DND-41 (cell line): ENCODE results near the gene FADS2.

ENCODE experiments used
- ATAC-seq: fragments of 200-7000 bp; cut with Tn5 transposase; 3 replicates; pipeline ENCODE4 v1.9.1; 2021; ENCODE audit warnings: low read depth; ENCODE audit not compliant: insufficient read depth
- DNase-seq: peaks from one replicate; pipeline ENCODE4 v3.0.0-alpha.2; 2020
- H2AFZ ChIP-seq: 2 replicates; pipeline ENCODE4 v1.6.0; 2012; ENCODE audit warnings: low read depth, low read length
- H3K27ac ChIP-seq: 2 replicates; pipeline ENCODE4 v1.5.1; 2012; ENCODE audit warnings: low read length, inconsistent platforms
- H3K27me3 ChIP-seq: fragments of 200-600 bp; sonication (generic); 2 replicates; pipeline ENCODE4 v1.6.0; 2012; ENCODE audit warnings: low read length, mild to moderate bottlenecking, inconsistent platforms; ENCODE audit not compliant: insufficient read depth, poor library complexity
- H3K36me3 ChIP-seq: 2 replicates; pipeline ENCODE4 v1.5.1; 2012; ENCODE audit warnings: low read length, inconsistent platforms; ENCODE audit not compliant: insufficient read depth
- H3K4me1 ChIP-seq: 2 replicates; pipeline ENCODE4 v1.5.1; 2012; ENCODE audit warnings: mild to moderate bottlenecking, low read length; ENCODE audit not compliant: insufficient read depth
- H3K4me2 ChIP-seq: 2 replicates; pipeline ENCODE4 v1.6.0; 2012; ENCODE audit warnings: mild to moderate bottlenecking, moderate library complexity, low read length, inconsistent platforms; ENCODE audit not compliant: insufficient read depth
- H3K4me3 ChIP-seq, 2 experiments: fragments of 200-600 bp in 1 of 2; shearing (Covaris generic) in 1 of 2; 2 replicates each; pipeline ENCODE4 v1.5.1; 2012 to 2016; ENCODE audit warnings: inconsistent platforms in 2 of 2, low read length in 2 of 2, mild to moderate bottlenecking in 2 of 2, low read depth in 1 of 2, moderate library complexity in 1 of 2
- H3K79me2 ChIP-seq: 2 replicates; pipeline ENCODE4 v1.6.0; 2012; ENCODE audit warnings: low read length, inconsistent platforms; ENCODE audit not compliant: insufficient read depth
- H3K9ac ChIP-seq: 2 replicates; pipeline ENCODE4 v1.6.0; 2012; ENCODE audit warnings: low read depth, mild to moderate bottlenecking, inconsistent platforms, low read length, moderate library complexity
- H3K9me3 ChIP-seq: 2 replicates; pipeline ENCODE4 v1.5.1; 2012; ENCODE audit warnings: low read length, moderate library complexity, mild to moderate bottlenecking, inconsistent platforms; ENCODE audit not compliant: insufficient read depth, severe bottlenecking
- H4K20me1 ChIP-seq: 2 replicates; pipeline ENCODE4 v1.6.0; 2012; ENCODE audit warnings: low read length; ENCODE audit not compliant: insufficient read depth
- EZH2 ChIP-seq: IDR thresholded peaks from 3 replicates; pipeline ENCODE4 v1.6.1; 2012; ENCODE audit warnings: borderline replicate concordance, low read depth, mild to moderate bottlenecking, moderate library complexity, low read length, inconsistent platforms; ENCODE audit not compliant: severe bottlenecking
- TF ChIP-seq, protein P1 (sequence below): IDR thresholded peaks from 2 replicates; pipeline ENCODE4 v1.5.1; 2012; ENCODE audit warnings: borderline replicate concordance, low read length, moderate library complexity, mild to moderate bottlenecking; ENCODE audit not compliant: poor library complexity, severe bottlenecking; ENCODE audit errors: extremely low read depth

The FADS2 gene

GRCh38 chr11:61802605-61803004 lies 25.5 kb upstream of the FADS2 start:
- peaks cover 4% of the 10 kb centered on the region for H3K4me1 ChIP-seq
- no peak for ATAC-seq
- H3K79me2 ChIP-seq: peaks cover 89% of the 10 kb centered on the region
- no peak overlapping the region for H3K4me3 ChIP-seq
- no peak for TF ChIP-seq EZH2
- TF ChIP-seq, protein P1, sequence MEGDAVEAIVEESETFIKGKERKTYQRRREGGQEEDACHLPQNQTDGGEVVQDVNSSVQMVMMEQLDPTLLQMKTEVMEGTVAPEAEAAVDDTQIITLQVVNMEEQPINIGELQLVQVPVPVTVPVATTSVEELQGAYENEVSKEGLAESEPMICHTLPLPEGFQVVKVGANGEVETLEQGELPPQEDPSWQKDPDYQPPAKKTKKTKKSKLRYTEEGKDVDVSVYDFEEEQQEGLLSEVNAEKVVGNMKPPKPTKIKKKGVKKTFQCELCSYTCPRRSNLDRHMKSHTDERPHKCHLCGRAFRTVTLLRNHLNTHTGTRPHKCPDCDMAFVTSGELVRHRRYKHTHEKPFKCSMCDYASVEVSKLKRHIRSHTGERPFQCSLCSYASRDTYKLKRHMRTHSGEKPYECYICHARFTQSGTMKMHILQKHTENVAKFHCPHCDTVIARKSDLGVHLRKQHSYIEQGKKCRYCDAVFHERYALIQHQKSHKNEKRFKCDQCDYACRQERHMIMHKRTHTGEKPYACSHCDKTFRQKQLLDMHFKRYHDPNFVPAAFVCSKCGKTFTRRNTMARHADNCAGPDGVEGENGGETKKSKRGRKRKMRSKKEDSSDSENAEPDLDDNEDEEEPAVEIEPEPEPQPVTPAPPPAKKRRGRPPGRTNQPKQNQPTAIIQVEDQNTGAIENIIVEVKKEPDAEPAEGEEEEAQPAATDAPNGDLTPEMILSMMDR: no peak
- no peak for DNase-seq
- peaks cover 31% of the 10 kb centered on the region for H4K20me1 ChIP-seq
- no peaks in the 10 kb centered on the region for H3K9me3 ChIP-seq
- no peak overlapping the region for H3K27ac ChIP-seq
- H2AFZ ChIP-seq: no peak overlapping the region
- H3K4me2 ChIP-seq: no peak overlapping the region
- no peaks in the 10 kb centered on the region for H3K27me3 ChIP-seq
- no peak overlapping the region for H3K9ac ChIP-seq
- peaks cover 93% of the 10 kb centered on the region for H3K36me3 ChIP-seq

GRCh38 chr11:61803889-61804647 lies 24.0 kb upstream of the FADS2 start:
- H3K79me2 ChIP-seq: peaks cover 87% of the 10 kb centered on the region
- no peak for DNase-seq
- H3K27me3 ChIP-seq: no peaks in the 10 kb centered on the region
- peaks cover 35% of the 10 kb centered on the region for H4K20me1 ChIP-seq
- no peaks in the 10 kb centered on the region for H3K4me1 ChIP-seq
- ATAC-seq: no peak
- no peak overlapping the region for H3K9ac ChIP-seq
- H3K9me3 ChIP-seq: no peaks in the 10 kb centered on the region
- no peak overlapping the region for H3K27ac ChIP-seq
- no peak overlapping the region for H2AFZ ChIP-seq
- H3K4me3 ChIP-seq: no peak overlapping the region
- peaks cover 95% of the 10 kb centered on the region for H3K36me3 ChIP-seq
- no peak overlapping the region for H3K4me2 ChIP-seq
- TF ChIP-seq EZH2: no peak
- TF ChIP-seq, protein P1: no peak

DNA sequence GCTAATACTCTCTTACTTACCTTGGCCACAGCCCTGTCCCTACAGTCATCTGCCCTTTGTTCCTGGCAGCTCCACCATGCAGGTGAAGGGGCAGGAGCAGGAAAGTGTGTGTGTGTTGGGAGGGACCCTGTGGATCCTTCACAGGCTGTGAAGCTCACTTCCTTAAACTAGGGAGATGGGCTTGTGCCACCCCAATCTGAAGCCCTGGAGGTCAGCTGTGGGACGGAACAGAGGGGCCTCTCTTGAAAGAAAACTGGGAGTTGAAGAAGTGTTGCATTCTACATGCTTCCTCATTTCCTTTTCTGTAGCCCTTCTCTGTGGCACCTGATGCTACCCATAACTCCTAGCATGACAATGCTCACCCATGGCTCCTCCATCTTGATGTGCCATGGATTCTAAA lies 23.0 kb upstream of the FADS2 start:
- Histone ChIP-seq H3K4me2 (no peak overlapping the region), H3K27ac (no peak overlapping the region), H3K79me2 (peaks cover 87% of the 10 kb centered on the region), H3K4me3 (no peak overlapping the region), H3K27me3 (no peaks in the 10 kb centered on the region), H3K36me3 (peaks cover 94% of the 10 kb centered on the region), H3K9me3 (no peaks in the 10 kb centered on the region), H2AFZ (no peak overlapping the region), H3K4me1 (no peaks in the 10 kb centered on the region), H4K20me1 (peaks cover 35% of the 10 kb centered on the region), H3K9ac (no peak overlapping the region)
- TF ChIP-seq, protein P1: no peak
- no peak for TF ChIP-seq EZH2
- DNase-seq (no peak), ATAC-seq (no peak)
